ENCODE results near the gene CFAP46. TPM values are rescaled to one million over a fixed set of nuclear protein-coding genes. Genes with fewer than 3 reads are reported as not detected.

Gene CFAP46
- total and polyA plus RNA-seq, 2 of the 4 experiments (the other 2 are of a cell fraction), result 1.3 to 1.8 TPM

DNA sequence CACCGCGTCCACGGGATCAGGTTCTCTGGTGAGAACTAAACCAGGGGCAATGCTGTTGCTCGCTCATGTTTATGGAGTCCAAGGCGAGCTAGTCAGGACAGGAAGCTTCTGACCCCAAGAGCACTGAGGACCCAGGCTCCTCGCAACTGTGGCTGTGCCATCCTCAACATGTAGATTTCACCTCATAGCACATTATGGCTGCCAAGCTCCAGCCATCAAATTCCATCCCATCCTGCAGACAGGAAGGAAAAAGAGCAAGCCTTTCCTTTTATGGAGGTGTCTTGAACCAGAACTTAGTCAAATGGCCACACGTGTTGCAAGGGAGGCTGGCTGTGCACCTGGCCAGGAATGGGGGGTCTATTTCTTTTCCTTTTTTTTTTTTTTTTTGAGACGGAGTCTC, 140.3 kb downstream of the CFAP46 start:
- H4K91ac ChIP-seq (ENCODE audit: insufficient read depth, low read depth, low read length), result no peak overlapping the region
- H3K18ac ChIP-seq (ENCODE audit: low read depth, low read length), result no peak overlapping the region
- H3K23ac ChIP-seq (ENCODE audit: low read depth, low read length), result no peak overlapping the region
- peaks cover 16% of the 10 kb centered on the region; the same call in 1 of the 2 replicates for H3K27me3 ChIP-seq (ENCODE audit: control insufficient read depth, insufficient read depth, low read length)
- BruUV-seq (replicated peaks), result no TSS peak
- H4K8ac ChIP-seq (ENCODE audit: low read depth in 2 of 2, low read length in 2 of 2), result no peak overlapping the region
- ChIA-PET POLR2A (ENCODE audit: unreplicated experiment) (no interaction called here), CTCF (no interaction called here)
- H2BK120ac ChIP-seq (ENCODE audit: low read depth, low read length), result no peak overlapping the region
- H3K36me3 ChIP-seq (ENCODE audit: control insufficient read depth, insufficient read depth, low read length), result no peaks in the 10 kb centered on the region
- H2AK9ac ChIP-seq (replicated peaks; ENCODE audit: low read depth, low read length, poor library complexity), result no peak overlapping the region
- ATAC-seq (ENCODE audit: low read depth) (no peak), DNase-seq (no peak)
- in situ Hi-C loops (cut with MboI; ENCODE audit: low sequenced_read_pairs) (no loop called here), dilution Hi-C loops (cut with HindIII; ENCODE audit: low sequenced_read_pairs, unreplicated experiment) (no loop called here), intact Hi-C loops (cut with micrococcal nuclease) (no loop called here)
- no peak overlapping the region for H2BK20ac ChIP-seq (ENCODE audit: low read depth, low read length)
- no peaks in the 10 kb centered on the region for H3K79me1 ChIP-seq (ENCODE audit: low read depth in 1 of 2, low read length in 2 of 2)
- H2BK15ac ChIP-seq (ENCODE audit: low read depth, low read length), result no peak overlapping the region
- no peak overlapping the region for H3K27ac ChIP-seq (ENCODE audit: insufficient read depth, low read length)
- H3K56ac ChIP-seq (ENCODE audit: extremely low read depth, insufficient read depth, low read length), result no peak overlapping the region
- no peak overlapping the region for H2AFZ ChIP-seq (replicated peaks; ENCODE audit: low read length, poor library complexity)
- no peak overlapping the region for H2BK5ac ChIP-seq (ENCODE audit: low read depth, low read length, poor library complexity, severe bottlenecking)
- H4K20me1 ChIP-seq (ENCODE audit: insufficient read depth, low read length), result no peaks in the 10 kb centered on the region
- H2AK5ac ChIP-seq (ENCODE audit: low read depth, low read length), result no peak overlapping the region
- no peak overlapping the region for H3K4me3 ChIP-seq (ENCODE audit: insufficient read depth, low read depth, low read length)
- no peak overlapping the region for H3K4me2 ChIP-seq (ENCODE audit: low read depth, low read length)
- no peak for TF ChIP-seq CEBPB (IDR thresholded peaks at IDR 0.05; ENCODE audit: low read depth, low read length)
- no peak for TF ChIP-seq MAZ (IDR thresholded peaks at IDR 0.05; ENCODE audit: borderline replicate concordance, low read depth, low read length)
- TF ChIP-seq NFE2L2 (IDR thresholded peaks at IDR 0.05; ENCODE audit: low read depth, low read length), result no peak
- TF ChIP-seq, protein P1, sequence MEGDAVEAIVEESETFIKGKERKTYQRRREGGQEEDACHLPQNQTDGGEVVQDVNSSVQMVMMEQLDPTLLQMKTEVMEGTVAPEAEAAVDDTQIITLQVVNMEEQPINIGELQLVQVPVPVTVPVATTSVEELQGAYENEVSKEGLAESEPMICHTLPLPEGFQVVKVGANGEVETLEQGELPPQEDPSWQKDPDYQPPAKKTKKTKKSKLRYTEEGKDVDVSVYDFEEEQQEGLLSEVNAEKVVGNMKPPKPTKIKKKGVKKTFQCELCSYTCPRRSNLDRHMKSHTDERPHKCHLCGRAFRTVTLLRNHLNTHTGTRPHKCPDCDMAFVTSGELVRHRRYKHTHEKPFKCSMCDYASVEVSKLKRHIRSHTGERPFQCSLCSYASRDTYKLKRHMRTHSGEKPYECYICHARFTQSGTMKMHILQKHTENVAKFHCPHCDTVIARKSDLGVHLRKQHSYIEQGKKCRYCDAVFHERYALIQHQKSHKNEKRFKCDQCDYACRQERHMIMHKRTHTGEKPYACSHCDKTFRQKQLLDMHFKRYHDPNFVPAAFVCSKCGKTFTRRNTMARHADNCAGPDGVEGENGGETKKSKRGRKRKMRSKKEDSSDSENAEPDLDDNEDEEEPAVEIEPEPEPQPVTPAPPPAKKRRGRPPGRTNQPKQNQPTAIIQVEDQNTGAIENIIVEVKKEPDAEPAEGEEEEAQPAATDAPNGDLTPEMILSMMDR (conservative IDR thresholded peaks at IDR 0.05; ENCODE audit: low read depth, low read length), result no peak
- no peak for TF ChIP-seq RAD21 (IDR thresholded peaks at IDR 0.05; ENCODE audit: low read length)
- no peak for TF ChIP-seq CHD1 (IDR thresholded peaks at IDR 0.05; ENCODE audit: low read depth, low read length)
- TF ChIP-seq, protein P2, sequence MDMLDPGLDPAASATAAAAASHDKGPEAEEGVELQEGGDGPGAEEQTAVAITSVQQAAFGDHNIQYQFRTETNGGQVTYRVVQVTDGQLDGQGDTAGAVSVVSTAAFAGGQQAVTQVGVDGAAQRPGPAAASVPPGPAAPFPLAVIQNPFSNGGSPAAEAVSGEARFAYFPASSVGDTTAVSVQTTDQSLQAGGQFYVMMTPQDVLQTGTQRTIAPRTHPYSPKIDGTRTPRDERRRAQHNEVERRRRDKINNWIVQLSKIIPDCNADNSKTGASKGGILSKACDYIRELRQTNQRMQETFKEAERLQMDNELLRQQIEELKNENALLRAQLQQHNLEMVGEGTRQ (IDR thresholded peaks at IDR 0.05; ENCODE audit: low read depth, low read length), result no peak
- TF ChIP-seq, protein P3, sequence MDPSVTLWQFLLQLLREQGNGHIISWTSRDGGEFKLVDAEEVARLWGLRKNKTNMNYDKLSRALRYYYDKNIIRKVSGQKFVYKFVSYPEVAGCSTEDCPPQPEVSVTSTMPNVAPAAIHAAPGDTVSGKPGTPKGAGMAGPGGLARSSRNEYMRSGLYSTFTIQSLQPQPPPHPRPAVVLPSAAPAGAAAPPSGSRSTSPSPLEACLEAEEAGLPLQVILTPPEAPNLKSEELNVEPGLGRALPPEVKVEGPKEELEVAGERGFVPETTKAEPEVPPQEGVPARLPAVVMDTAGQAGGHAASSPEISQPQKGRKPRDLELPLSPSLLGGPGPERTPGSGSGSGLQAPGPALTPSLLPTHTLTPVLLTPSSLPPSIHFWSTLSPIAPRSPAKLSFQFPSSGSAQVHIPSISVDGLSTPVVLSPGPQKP (IDR thresholded peaks at IDR 0.05; ENCODE audit: borderline replicate concordance, low read depth, low read length), result no peak
- no peak for TF ChIP-seq BHLHE40 (IDR thresholded peaks at IDR 0.05; ENCODE audit: low read depth, low read length)
- TF ChIP-seq SMC3 (IDR thresholded peaks at IDR 0.05; ENCODE audit: low read depth, low read length), result no peak
- TF ChIP-seq POLR2A (IDR thresholded peaks at IDR 0.05; ENCODE audit: low read depth, low read length), result no peak
- no peaks in the 10 kb centered on the region for H3K4me1 ChIP-seq (ENCODE audit: control insufficient read depth, insufficient read depth, low read length)
- H3K9me3 ChIP-seq (ENCODE audit: control insufficient read depth, insufficient read depth, low read length), result peaks cover 5% of the 10 kb centered on the region
- H4K5ac ChIP-seq (ENCODE audit: low read depth, low read length), result no peak overlapping the region
- WGBS, 2 experiments (ENCODE audit: extremely low coverage in 2 of 2, insufficient read length in 1 of 2), result 73% methylated on average over 4 of the region's 8 CpGs; no CpG with 5 or more reads in 1 of the 2 experiments
- no peak overlapping the region for H3K9ac ChIP-seq (ENCODE audit: low read depth, low read length)
- H3K4ac ChIP-seq (ENCODE audit: low read depth, low read length), result no peak overlapping the region
- H3K14ac ChIP-seq (replicated peaks; ENCODE audit: low read depth, low read length), result no peak overlapping the region
- no peaks in the 10 kb centered on the region for H3K9me1 ChIP-seq (ENCODE audit: insufficient read depth, low read length)
